Right atrium auricular region (tissue), 2 donors: ENCODE data around the gene ADCY3. TPM values are rescaled to one million over a fixed set of nuclear protein-coding genes. Genes with fewer than 3 reads are reported as not detected.

Source experiments
- DNase-seq: peaks from one replicate; pipeline ENCODE4 v3.0.0-alpha.2; 2019; ENCODE audit warnings: low spot score
- H3K27ac ChIP-seq, 2 donors: fragments of 200-600 bp; sonication (generic); 1 replicate in 1 of 2; 2 replicates in 1 of 2; pipeline ENCODE4 v1.5.1; 2016 to 2019
- H3K27me3 ChIP-seq, 2 donors: fragments of 200-600 bp; sonication (generic); one replicate each; pipeline versions ENCODE4 v1.5.1 to v1.6.0; 2017 to 2019
- H3K36me3 ChIP-seq: fragments of 200-600 bp; sonication (generic); one replicate; pipeline ENCODE4 v1.5.1; 2016
- H3K4me1 ChIP-seq, 2 donors: fragments of 200-600 bp; sonication (generic); one replicate each; pipeline versions ENCODE4 v1.5.1 to v1.6.0; 2017 to 2019
- H3K4me3 ChIP-seq, 2 donors: fragments of 200-600 bp; sonication (generic); 1 replicate in 1 of 2; 2 replicates in 1 of 2; pipeline ENCODE4 v1.5.1; 2017 to 2019; ENCODE audit warnings: mild to moderate bottlenecking in 1 of 2, moderate library complexity in 1 of 2
- H3K9me3 ChIP-seq, 2 donors: fragments of 200-600 bp; sonication (generic); one replicate each; pipeline ENCODE4 v1.5.1; 2019
- CTCF ChIP-seq, 2 donors: fragments of 200-600 bp; sonication (generic); IDR thresholded peaks; one replicate each; pipeline ENCODE4 v1.5.1; 2019; ENCODE audit warnings: antibody characterized with exemption in 2 of 2
- total RNA-seq, 2 donors: library from RNA; depleted of rRNA; stranded (reverse); fragments of >200 nt; gene quantifications; one replicate each; pipeline ENCODE4 v1.1.0, GENCODE V29; 2016

The ADCY3 gene
- 10 to 100 TPM; 14.1 to 28.4 TPM for total RNA-seq

- TF ChIP-seq CTCF (IDR thresholded peaks at IDR 0.05), result no peak
- no peak for DNase-seq
- peak within 1 kb of the TSS; percentile 53 to 68 for H3K27ac ChIP-seq
Observed at GRCh38 chr2:24920098-24920808, at the start of gene ADCY3. Gene ADCY3 (minus strand): TSS chr2:24920237. CDS start chr2:24918987, 1,250 bp downstream.

GRCh38 chr2:24969784-24970183 lies 49.7 kb upstream of the ADCY3 start:
- peaks cover 15% of the 10 kb centered on the region for H3K36me3 ChIP-seq
- H3K9me3 ChIP-seq, result no peaks in the 10 kb centered on the region
- H3K4me3 ChIP-seq, result no peak overlapping the region
- no peak overlapping the region for H3K27ac ChIP-seq
- no peak for DNase-seq
- H3K4me1 ChIP-seq, result peaks cover 0 to 10% of the 10 kb centered on the region in 2 donors
- H3K27me3 ChIP-seq, result no peaks in the 10 kb centered on the region
- TF ChIP-seq CTCF (IDR thresholded peaks at IDR 0.05), result no peak

More at GRCh38 chr2:24920098-24920808, at the start of gene ADCY3:
- H3K9me3 ChIP-seq, result no peaks in the 10 kb centered on the region
- peak within 1 kb of the TSS; percentile 54 to 58 for H3K4me3 ChIP-seq
- no peaks in the 10 kb centered on the region for H3K27me3 ChIP-seq
- H3K4me1 ChIP-seq, result peaks cover 0 to 21% of the 10 kb centered on the region in 2 donors
- H3K36me3 ChIP-seq, result no peaks in the 10 kb centered on the region

GRCh38 chr2:24961903-24962302 lies 41.9 kb upstream of the ADCY3 start:
- Histone ChIP-seq H3K27me3 (no peaks in the 10 kb centered on the region), H3K4me1 (no peaks in the 10 kb centered on the region), H3K9me3 (no peaks in the 10 kb centered on the region), H3K4me3 (no peak overlapping the region), H3K27ac (no peak overlapping the region), H3K36me3 (peaks cover 73% of the 10 kb centered on the region)
- DNase-seq, result no peak
- no peak for TF ChIP-seq CTCF (IDR thresholded peaks at IDR 0.05)

GRCh38 chr2:24959761-24960160 lies 39.7 kb upstream of the ADCY3 start:
- Histone ChIP-seq H3K9me3 (peaks cover 0 to 10% of the 10 kb centered on the region in 2 donors), H3K36me3 (peaks cover 81% of the 10 kb centered on the region), H3K4me3 (no peak overlapping the region), H3K4me1 (no peaks in the 10 kb centered on the region), H3K27me3 (no peaks in the 10 kb centered on the region), H3K27ac (no peak overlapping the region)
- no peak for TF ChIP-seq CTCF (IDR thresholded peaks at IDR 0.05)
- no peak for DNase-seq

- Histone ChIP-seq H3K4me3 (no peak overlapping the region), H3K27me3 (no peaks in the 10 kb centered on the region), H3K36me3 (peaks cover 86% of the 10 kb centered on the region), H3K9me3 (peaks cover 0 to 11% of the 10 kb centered on the region in 2 donors), H3K27ac (no peak overlapping the region), H3K4me1 (no peaks in the 10 kb centered on the region)
- DNase-seq, result no peak
- TF ChIP-seq CTCF (IDR thresholded peaks at IDR 0.05), result no peak
Observed at GRCh38 chr2:24958411-24958935, 38.4 kb upstream of the ADCY3 start.
